Measurements from ENCODE around the gene C15orf39. TPM values are rescaled to one million over a fixed set of nuclear protein-coding genes. Genes with fewer than 3 reads are reported as not detected.
"Not testable (repeated sequence)": the region's sequence is repeated elsewhere in the genome, so short reads cannot be mapped to it uniquely, and the experiment has no call there.

Gene C15orf39
- total RNA-seq, 4 donors from 2014 or later = 13.8 to 20.1 (median 17.2) TPM

DNA sequence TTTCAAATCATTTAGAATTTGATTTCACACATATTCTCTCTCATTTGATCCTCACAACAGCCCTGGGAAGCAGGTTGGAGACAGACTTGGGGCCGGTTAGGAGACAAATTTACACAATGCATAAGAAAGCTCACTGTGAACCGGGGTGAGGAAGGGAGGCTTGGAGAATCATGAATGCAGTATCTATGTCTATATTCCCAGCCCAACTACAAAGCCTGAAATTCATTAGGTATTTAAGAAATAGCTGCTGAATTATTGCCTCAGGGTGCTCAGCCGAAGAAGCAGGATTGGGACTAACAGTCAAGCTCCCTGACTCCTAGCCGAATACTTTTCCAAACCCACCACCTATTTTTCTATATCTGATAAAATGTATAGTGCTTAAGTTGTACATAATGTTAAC, 48.0 kb downstream of the C15orf39 start:
- Histone ChIP-seq H3K9me3 (no peaks in the 10 kb centered on the region), H3K27ac (no peak overlapping the region), H3K36me3 (no peaks in the 10 kb centered on the region), H3K27me3 (peaks cover 0 to 11% of the 10 kb centered on the region in 2 donors), H3K4me3 (no peak overlapping the region), H3K4me1 (no peaks in the 10 kb centered on the region)
- TF ChIP-seq POLR2A (IDR thresholded peaks at IDR 0.05) (no peak), EP300 (IDR thresholded peaks at IDR 0.05) (no peak)
- TF ChIP-seq, protein P1, sequence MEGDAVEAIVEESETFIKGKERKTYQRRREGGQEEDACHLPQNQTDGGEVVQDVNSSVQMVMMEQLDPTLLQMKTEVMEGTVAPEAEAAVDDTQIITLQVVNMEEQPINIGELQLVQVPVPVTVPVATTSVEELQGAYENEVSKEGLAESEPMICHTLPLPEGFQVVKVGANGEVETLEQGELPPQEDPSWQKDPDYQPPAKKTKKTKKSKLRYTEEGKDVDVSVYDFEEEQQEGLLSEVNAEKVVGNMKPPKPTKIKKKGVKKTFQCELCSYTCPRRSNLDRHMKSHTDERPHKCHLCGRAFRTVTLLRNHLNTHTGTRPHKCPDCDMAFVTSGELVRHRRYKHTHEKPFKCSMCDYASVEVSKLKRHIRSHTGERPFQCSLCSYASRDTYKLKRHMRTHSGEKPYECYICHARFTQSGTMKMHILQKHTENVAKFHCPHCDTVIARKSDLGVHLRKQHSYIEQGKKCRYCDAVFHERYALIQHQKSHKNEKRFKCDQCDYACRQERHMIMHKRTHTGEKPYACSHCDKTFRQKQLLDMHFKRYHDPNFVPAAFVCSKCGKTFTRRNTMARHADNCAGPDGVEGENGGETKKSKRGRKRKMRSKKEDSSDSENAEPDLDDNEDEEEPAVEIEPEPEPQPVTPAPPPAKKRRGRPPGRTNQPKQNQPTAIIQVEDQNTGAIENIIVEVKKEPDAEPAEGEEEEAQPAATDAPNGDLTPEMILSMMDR (IDR thresholded peaks at IDR 0.05) = no peak
- no peak for DNase-seq (ENCODE audit: low spot score in 2 of 2)
- WGBS, 2 donors = 44 to 45% methylated on average over 4 of the region's 4 CpGs

DNA sequence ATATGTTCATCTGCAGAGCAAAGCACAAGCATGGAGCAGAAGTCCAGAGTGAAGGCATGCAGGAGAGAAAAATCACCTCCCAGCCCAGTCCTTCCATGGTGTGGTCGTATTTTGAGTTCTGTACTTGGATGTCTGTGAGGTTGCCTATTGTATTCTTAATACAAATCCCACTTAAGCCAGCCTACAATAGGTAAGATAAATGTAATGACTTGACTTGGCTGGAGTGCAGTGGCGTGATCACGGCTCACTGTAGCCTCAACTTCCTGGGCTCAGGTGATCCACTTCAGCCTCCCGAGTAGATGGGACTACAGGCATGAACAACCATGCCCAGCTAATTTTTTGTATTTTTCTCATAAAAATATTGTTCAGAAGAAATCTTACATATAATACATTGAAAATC, 49.7 kb downstream of the C15orf39 start:
- peaks cover 0 to 11% of the 10 kb centered on the region in 2 donors for H3K27me3 ChIP-seq
- WGBS, 2 donors = 88% methylated on average over 4 of the region's 4 CpGs
- not testable (repeated sequence) for H3K4me3 ChIP-seq; H3K4me1 ChIP-seq; H3K27ac ChIP-seq; DNase-seq (ENCODE audit: low spot score in 2 of 2); H3K9me3 ChIP-seq; H3K36me3 ChIP-seq

DNA sequence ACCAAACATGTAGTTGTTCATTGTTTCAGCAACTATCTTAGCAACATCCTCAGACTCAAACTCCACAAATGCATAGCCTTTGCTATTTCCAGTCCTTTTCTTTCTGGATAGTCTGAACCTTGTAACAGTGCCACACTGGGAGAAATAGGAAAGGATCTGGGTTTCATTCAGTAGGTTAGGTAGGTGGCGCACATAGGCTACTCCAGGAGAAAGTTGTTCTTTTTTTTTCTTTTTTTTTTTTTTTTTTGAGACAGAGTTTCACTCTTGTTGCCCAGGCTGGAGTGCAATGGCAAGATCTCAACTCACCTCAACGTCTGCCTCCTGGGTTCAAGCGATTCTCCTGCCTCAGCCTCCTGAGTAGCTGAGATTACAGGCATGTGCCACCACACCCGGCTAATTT, 50.6 kb downstream of the C15orf39 start:
- H3K36me3 ChIP-seq; H3K4me3 ChIP-seq; H3K27ac ChIP-seq; H3K4me1 ChIP-seq; DNase-seq (ENCODE audit: low spot score in 2 of 2); H3K27me3 ChIP-seq; H3K9me3 ChIP-seq: not testable (repeated sequence)
- 83% methylated on average over 4 of the region's 4 CpGs for WGBS, 2 donors

DNA sequence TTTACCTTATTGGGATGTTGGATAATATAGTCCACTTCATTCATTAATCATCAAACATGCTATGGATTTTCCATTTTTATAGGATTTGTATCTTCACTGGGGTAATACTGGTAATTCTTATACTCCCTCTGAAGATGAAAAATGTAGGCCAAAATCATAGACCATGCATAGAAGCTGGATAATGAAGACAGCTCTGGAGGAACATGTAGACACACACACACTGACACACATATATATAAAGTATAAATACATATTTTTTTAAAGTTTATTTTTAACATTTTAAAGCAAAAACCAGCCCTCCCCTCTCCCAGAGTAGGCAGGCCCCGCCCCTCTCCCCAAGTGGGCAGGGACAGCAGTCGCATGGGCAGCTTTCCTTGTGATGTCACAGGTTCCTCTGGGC, 56.4 kb downstream of the C15orf39 start, which contains the start of gene GOLGA6C:
TSS of gene GOLGA6C (plus strand) at position 301 of the 400 bp plus-strand sequence. CDS start 265 bp downstream, outside the sequence.
- DNase-seq (ENCODE audit: low spot score in 2 of 2); H3K27me3 ChIP-seq; H3K4me3 ChIP-seq; H3K27ac ChIP-seq; H3K9me3 ChIP-seq; H3K36me3 ChIP-seq; H3K4me1 ChIP-seq: not testable (repeated sequence)
- WGBS, 2 donors = no CpG with 5 or more reads among the region's 2 CpGs

DNA sequence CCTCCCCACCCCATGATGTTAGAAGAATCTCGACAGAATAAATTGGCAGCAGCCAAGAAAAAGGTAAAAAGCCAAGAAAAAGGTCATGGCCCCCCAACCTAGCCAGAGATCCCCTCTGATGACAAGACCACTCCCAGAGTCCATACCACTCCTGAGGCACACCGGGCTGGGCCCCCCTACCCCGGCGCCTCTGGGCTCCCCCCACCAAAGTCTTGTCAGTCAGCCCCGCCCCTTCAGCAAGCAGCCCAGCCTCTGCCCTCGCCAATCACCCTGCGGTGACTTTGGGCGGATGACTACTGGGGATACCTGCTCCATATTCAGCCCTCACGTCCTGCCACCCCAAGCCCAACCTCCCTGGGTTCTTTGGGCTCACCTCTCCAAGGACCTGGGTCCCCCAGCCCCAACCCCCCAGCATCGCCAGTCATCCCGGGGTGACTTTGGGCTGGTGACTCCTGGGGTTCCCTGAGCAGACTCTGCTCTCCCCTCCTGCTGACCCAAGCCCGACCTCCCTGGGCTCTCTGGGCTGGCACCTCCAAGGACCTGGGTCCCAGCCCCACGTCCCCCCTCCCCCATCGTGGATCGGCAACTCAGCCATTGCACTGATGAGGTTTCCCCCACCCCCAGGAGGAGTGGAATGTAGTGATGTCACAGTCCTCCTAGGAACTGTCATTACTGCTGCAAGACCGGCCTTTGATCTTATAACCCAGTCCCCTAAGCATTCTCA, 57.1 kb downstream of the C15orf39 start:
- H3K4me1 ChIP-seq; H3K4me3 ChIP-seq; H3K27ac ChIP-seq; DNase-seq (ENCODE audit: low spot score in 2 of 2); H3K9me3 ChIP-seq; H3K36me3 ChIP-seq; H3K27me3 ChIP-seq: not testable (repeated sequence)
- 70 to 76% methylated on average over 2 to 9 of the region's 16 CpGs for WGBS, 2 donors

DNA sequence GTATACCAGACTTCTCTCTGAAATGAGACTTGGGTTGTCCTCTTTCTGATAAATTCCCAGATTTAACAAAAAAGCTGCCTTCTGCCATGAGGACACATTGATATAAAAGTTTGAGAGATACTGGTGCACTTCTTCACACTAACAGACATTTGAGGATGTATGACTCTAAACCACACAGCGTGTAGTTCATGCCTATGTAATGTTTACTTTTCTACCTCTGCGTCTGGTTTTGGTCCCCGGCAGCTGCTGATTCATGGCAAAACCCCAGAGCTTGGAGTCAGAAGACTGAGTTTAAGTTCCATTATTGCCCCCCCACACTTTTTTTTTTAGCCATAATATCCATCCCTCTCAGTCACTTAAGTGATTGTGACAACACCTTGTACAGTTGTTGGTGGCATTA, 58.2 kb downstream of the C15orf39 start:
- H3K27me3 ChIP-seq; H3K27ac ChIP-seq; DNase-seq (ENCODE audit: low spot score in 2 of 2); H3K9me3 ChIP-seq; H3K4me3 ChIP-seq; H3K36me3 ChIP-seq; H3K4me1 ChIP-seq: not testable (repeated sequence)
- WGBS, 2 donors = no CpG with 5 or more reads among the region's 3 CpGs

Small RNAs within 50 kb of the gene (small RNA-seq; reads per million reads assigned to genes)
- gene AC068338.1 = not detected

Other genes starting within 250 kb of the C15orf39 start
- gene RPP25, start 245.1 kb upstream of the C15orf39 start, total RNA-seq = 10 to 100 TPM; 10.1 to 15.9 (median 13.0) TPM
- gene SCAMP5, start 206.3 kb upstream of the C15orf39 start, total RNA-seq = 10 to 100 TPM in 2 of 4 donors, 1 to 10 TPM in 2; 1.5 to 14.1 (median 8.8) TPM
- 10 to 100 TPM; 19.8 to 42.5 (median 36.4) TPM for gene PPCDC, start 178.3 kb upstream of the C15orf39 start, total RNA-seq
- 1 to 10 TPM in 1 of 4 donors, under 1 TPM in 1, not detected in 2; 0.63 to 1.5 TPM for gene GOLGA6C, start 56.5 kb downstream of the C15orf39 start, total RNA-seq
- gene GOLGA6D, start 81.0 kb downstream of the C15orf39 start, total RNA-seq = not detected
- gene COMMD4, start 134.2 kb downstream of the C15orf39 start, total RNA-seq = 10 to 100 TPM; 57.1 to 88.5 (median 66.2) TPM
- gene NEIL1, start 145.2 kb downstream of the C15orf39 start, total RNA-seq = 100 to 1,000 TPM in 1 of 4 donors, 10 to 100 TPM in 3; 45.8 to 101 (median 53.6) TPM
- 100 to 1,000 TPM; 319 to 781 (median 366) TPM for gene MAN2C1, start 166.7 kb downstream of the C15orf39 start, total RNA-seq
- gene SIN3A, start 249.8 kb downstream of the C15orf39 start, total RNA-seq = 10 to 100 TPM; 40.2 to 59.4 (median 43.1) TPM